GM23338 (cell line): ENCODE measurements around the gene CDH5.

Experiments used
- CREB1 ChIP-seq: fragments of 250-450 bp; sonication (Bioruptor Pico); IDR thresholded peaks from 2 replicates; pipeline ENCODE4 v1.5.0; 2020; ENCODE audit warnings: low read depth, mild to moderate bottlenecking, moderate library complexity
- EZH2 ChIP-seq: fragments of 200-600 bp; sonication (generic); IDR thresholded peaks from one replicate; pipeline ENCODE4 v1.8.0; 2017; ENCODE audit warnings: antibody characterized with exemption, mild to moderate bottlenecking, low read depth; ENCODE audit not compliant: unreplicated experiment
- POLR2AphosphoS5 ChIP-seq: IDR thresholded peaks from 2 replicates; pipeline ENCODE4 v1.6.1; 2016; ENCODE audit warnings: antibody characterized with exemption, low read depth
- TF ChIP-seq, protein P1 (sequence below), 2 experiments: fragments of 200-600 bp in 1 of 2; sonication (generic) in 1 of 2; conservative IDR thresholded peaks; 2 replicates each; pipeline versions ENCODE4 v1.5.1 to v1.6.1; 2016 to 2017; ENCODE audit warnings: antibody characterized with exemption in 2 of 2, low read depth in 2 of 2, mild to moderate bottlenecking in 2 of 2, moderate library complexity in 1 of 2

DNA sequence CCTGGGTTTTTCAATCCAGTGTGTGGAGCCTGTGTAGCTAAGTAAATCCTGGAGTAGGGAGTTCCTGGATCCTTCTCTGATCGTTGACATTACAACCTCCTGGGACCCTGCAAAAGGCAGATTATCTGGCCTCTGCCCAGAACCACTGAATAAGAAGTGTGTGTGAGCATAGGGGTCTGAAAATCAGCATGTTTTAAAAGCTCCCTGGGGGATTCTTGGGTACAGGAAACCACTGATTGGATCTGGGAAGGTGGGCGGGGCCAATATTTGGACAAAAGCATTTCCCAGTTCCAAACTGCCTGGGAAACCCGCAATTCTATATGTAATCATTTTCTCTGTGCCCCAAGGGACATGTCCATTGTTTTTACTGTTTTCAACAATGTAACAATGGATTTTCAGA lies 33.4 kb downstream of the CDH5 start:
- TF ChIP-seq, protein P1, sequence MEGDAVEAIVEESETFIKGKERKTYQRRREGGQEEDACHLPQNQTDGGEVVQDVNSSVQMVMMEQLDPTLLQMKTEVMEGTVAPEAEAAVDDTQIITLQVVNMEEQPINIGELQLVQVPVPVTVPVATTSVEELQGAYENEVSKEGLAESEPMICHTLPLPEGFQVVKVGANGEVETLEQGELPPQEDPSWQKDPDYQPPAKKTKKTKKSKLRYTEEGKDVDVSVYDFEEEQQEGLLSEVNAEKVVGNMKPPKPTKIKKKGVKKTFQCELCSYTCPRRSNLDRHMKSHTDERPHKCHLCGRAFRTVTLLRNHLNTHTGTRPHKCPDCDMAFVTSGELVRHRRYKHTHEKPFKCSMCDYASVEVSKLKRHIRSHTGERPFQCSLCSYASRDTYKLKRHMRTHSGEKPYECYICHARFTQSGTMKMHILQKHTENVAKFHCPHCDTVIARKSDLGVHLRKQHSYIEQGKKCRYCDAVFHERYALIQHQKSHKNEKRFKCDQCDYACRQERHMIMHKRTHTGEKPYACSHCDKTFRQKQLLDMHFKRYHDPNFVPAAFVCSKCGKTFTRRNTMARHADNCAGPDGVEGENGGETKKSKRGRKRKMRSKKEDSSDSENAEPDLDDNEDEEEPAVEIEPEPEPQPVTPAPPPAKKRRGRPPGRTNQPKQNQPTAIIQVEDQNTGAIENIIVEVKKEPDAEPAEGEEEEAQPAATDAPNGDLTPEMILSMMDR (conservative IDR thresholded peaks at IDR 0.05; ENCODE audit: low read depth in 2 of 2), result no peak
- TF ChIP-seq POLR2AphosphoS5, result no peak
- no peak for TF ChIP-seq CREB1 (CRISPR knock-in tag)
- TF ChIP-seq EZH2, result no peak
